Measurements from ENCODE around the gene ARHGEF10L.

Gene ARHGEF10L

GRCh38 chr1:17746920-17747319 is 207.4 kb downstream of the ARHGEF10L start:
- DNase-seq, result no peak
